Transverse colon (tissue), 4 donors: Measurements from ENCODE around the gene SPACDR. TPM values are rescaled to one million over a fixed set of nuclear protein-coding genes. Genes with fewer than 3 reads are reported as not detected.
A peak's percentile ranks its signal among the peaks of the same experiment; 100 is the strongest.

Experiments
- DNase-seq: peaks from one replicate; pipeline ENCODE4 v3.0.0-alpha.2; 2019
- H3K27ac ChIP-seq, 4 donors: fragments of 200-600 bp; sonication (generic); 2 replicates each; pipeline ENCODE4 v1.5.1; 2016 to 2018; ENCODE audit warnings: inconsistent platforms in 4 of 4
- H3K27me3 ChIP-seq: fragments of 200-600 bp; sonication (generic); 2 replicates; pipeline ENCODE4 v1.5.1; 2017; ENCODE audit warnings: inconsistent platforms
- H3K36me3 ChIP-seq, 4 donors: fragments of 200-600 bp; sonication (generic); 2 replicates each; pipeline ENCODE4 v1.5.1; 2017 to 2019; ENCODE audit warnings: inconsistent platforms in 4 of 4
- H3K4me1 ChIP-seq, 4 donors: fragments of 200-600 bp; sonication (generic); 2 replicates each; pipeline ENCODE4 v1.5.1; 2017 to 2020; ENCODE audit warnings: inconsistent platforms in 4 of 4
- H3K4me3 ChIP-seq, 4 donors: fragments of 200-600 bp; sonication (generic); 1 replicate in 1 of 4; 2 replicates in 3 of 4; pipeline versions ENCODE4 v1.5.1 to v1.6.1; 2017 to 2019; ENCODE audit warnings: inconsistent platforms in 4 of 4
- H3K9me3 ChIP-seq, 2 donors: fragments of 200-600 bp; sonication (generic); 2 replicates each; pipeline ENCODE4 v1.5.1; 2017 to 2019; ENCODE audit warnings: inconsistent platforms in 2 of 2
- CTCF ChIP-seq, 5 experiments: fragments of 200-600 bp in 3 of 5; fragments of 450-650 bp in 2 of 5; sonication (generic) in 3 of 5; IDR thresholded peaks; 1 replicate in 2 of 5; 2 replicates in 3 of 5; pipeline ENCODE4 v1.5.1; 2016 to 2017; ENCODE audit warnings: antibody characterized with exemption in 5 of 5, inconsistent platforms in 3 of 5, mild to moderate bottlenecking in 2 of 5, moderate library complexity in 1 of 5
- EP300 ChIP-seq: sonication (generic); formaldehyde crosslinking; IDR thresholded peaks from one replicate; pipeline ENCODE4 v1.6.1; 2017; ENCODE audit warnings: antibody characterized with exemption, low read depth
- POLR2A ChIP-seq: fragments of 450-650 bp; IDR thresholded peaks from one replicate; pipeline ENCODE4 v1.6.1; 2016; ENCODE audit warnings: antibody characterized with exemption, mild to moderate bottlenecking, moderate library complexity
- POLR2AphosphoS5 ChIP-seq, 3 donors: sonication (generic); formaldehyde crosslinking; IDR thresholded peaks; one replicate each; pipeline ENCODE4 v1.6.1; 2016; ENCODE audit warnings: antibody characterized with exemption in 3 of 3
- WGBS, 2 donors: methylation state at CpG; one replicate each; pipeline ENCODE4 v1.1.5; 2018; ENCODE audit warnings: low coverage in 1 of 2; 5-methylcytosine and 5-hydroxymethylcytosine counted together
- in situ Hi-C, 4 donors: fragments of 200-750 bp; cut with MboI; loops; one replicate each; pipeline versions ENCODE4 v1.15.0 to v1.15.1; 2017; ENCODE audit warnings: low sequenced_read_pairs in 3 of 4, low pct_ligation_motif_present in 1 of 4, low pct_unique_long_range_greater_than_20kb in 1 of 4
- intact Hi-C: fragments of 100-400 bp; cut with DNase I; formaldehyde crosslinking; loops from one replicate; pipeline ENCODE4 v1.15.1; 2023; ENCODE audit warnings: low total_unique reads
- total RNA-seq, 4 donors: library from RNA; depleted of rRNA; stranded (reverse); fragments of >200 nt; gene quantifications; one replicate each; pipeline ENCODE4 v1.1.0, GENCODE V29; 2016

Gene SPACDR
- total RNA-seq, 4 donors from 2014 or later: not detected

- H3K9me3 ChIP-seq: no peaks in the 10 kb centered on the region
- peak overlapping the region; percentile 16 to 73 (median 59) for H3K27ac ChIP-seq
- no peaks in the 10 kb centered on the region for H3K27me3 ChIP-seq
- peaks cover 12 to 25% (median 20%) of the 10 kb centered on the region in 4 donors for H3K4me1 ChIP-seq
- peak overlapping the region; percentile 52 to 65 (median 63) for H3K4me3 ChIP-seq
- H3K36me3 ChIP-seq: no peaks in the 10 kb centered on the region
- DNase-seq: peak; percentile 80
- TF ChIP-seq CTCF (IDR thresholded peaks at IDR 0.05): peak; percentile 62 to 98 (median 89)
- TF ChIP-seq POLR2AphosphoS5 (IDR thresholded peaks at IDR 0.05): no peak
- no peak for TF ChIP-seq EP300
- intact Hi-C loops: loop anchor here (5.0 kb wide), 1 partner anchor 79 kb away; no protein-coding TSS in a partner anchor
- WGBS, 2 donors: 0 to 1% methylated on average over 11 to 59 of the region's 79 CpGs
- in situ Hi-C loops: loop anchor here in 1 of 4 donors (10.0 kb wide), 1 partner anchor 72 kb away; no protein-coding TSS in a partner anchor
Measured at GRCh38 chr7:100483090-100483721, 19.1 kb upstream of the SPACDR start.

DNA sequence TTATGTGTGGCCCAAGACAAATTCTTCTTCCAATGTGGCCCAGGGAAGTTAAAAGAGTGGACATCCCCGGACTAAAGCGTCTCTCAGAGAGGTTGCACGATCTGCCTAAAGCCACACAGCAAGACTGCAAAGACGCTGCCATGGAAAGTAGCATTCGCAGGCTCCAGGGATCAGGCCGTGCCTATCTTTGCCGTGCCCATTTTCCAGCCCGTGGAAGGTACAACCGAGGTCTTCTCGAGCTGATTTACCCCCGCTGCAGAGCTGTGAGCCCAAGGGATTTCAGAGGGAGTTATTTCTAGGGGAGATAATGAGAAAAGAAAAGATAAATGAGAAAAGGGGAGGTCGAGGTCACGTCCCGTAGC is 18.6 kb upstream of the SPACDR start:
- DNase-seq: no peak
- Histone ChIP-seq H3K27ac (peak overlapping the region; percentile 16 to 73 (median 59)), H3K27me3 (no peaks in the 10 kb centered on the region), H3K4me1 (peaks cover 12 to 28% (median 21%) of the 10 kb centered on the region in 4 donors), H3K36me3 (no peaks in the 10 kb centered on the region), H3K4me3 (peak overlapping the region; percentile 52 to 65 (median 63)), H3K9me3 (no peaks in the 10 kb centered on the region)
- intact Hi-C loops: loop anchor here (5.0 kb wide), 1 partner anchor 80 kb away; no protein-coding TSS in a partner anchor
- no peak for TF ChIP-seq POLR2A
- no peak for TF ChIP-seq POLR2AphosphoS5 (IDR thresholded peaks at IDR 0.05)
- TF ChIP-seq CTCF (IDR thresholded peaks at IDR 0.05): no peak
- TF ChIP-seq EP300: no peak
- WGBS, 2 donors: 4 to 32% methylated on average over 4 to 14 of the region's 14 CpGs
- in situ Hi-C loops: loop anchor here in 1 of 4 donors (10.0 kb wide), 1 partner anchor 72 kb away; no protein-coding TSS in a partner anchor

DNA sequence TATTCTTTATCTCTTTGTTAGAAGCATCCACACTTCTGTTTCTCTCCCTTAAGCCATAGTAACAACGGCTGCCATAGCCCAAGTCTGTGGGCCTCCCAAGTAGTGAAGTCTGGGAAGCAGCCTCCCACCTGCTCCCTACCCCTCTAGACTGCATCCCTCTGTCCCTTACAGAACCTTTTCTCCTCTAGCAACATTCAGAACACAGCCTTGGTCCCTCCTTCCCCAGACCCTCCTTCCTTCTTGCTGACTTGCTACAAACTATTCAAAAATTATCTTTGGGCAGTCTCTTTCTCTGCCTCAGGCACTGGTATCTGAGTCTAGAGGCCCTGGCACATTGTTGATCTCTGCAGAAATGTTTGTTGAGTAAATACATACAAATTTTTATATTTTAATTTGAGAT is 17.4 kb upstream of the SPACDR start:
- Histone ChIP-seq H3K4me1 (peaks cover 21 to 40% (median 34%) of the 10 kb centered on the region in 4 donors), H3K27me3 (no peaks in the 10 kb centered on the region), H3K9me3 (no peaks in the 10 kb centered on the region), H3K4me3 (no peak overlapping the region), H3K27ac (no peak overlapping the region), H3K36me3 (no peaks in the 10 kb centered on the region)
- intact Hi-C loops (loop anchor here (5.0 kb wide), 1 partner anchor 81 kb away; no protein-coding TSS in a partner anchor), in situ Hi-C loops (loop anchor here in 1 of 4 donors (10.0 kb wide), 1 partner anchor 73 kb away; no protein-coding TSS in a partner anchor)
- DNase-seq: no peak
- TF ChIP-seq EP300 (no peak), POLR2AphosphoS5 (IDR thresholded peaks at IDR 0.05) (no peak), POLR2A (no peak), CTCF (IDR thresholded peaks at IDR 0.05) (no peak)
- WGBS, 2 donors: 81 to 83% methylated on average over 1 of the region's 1 CpG

GRCh38 chr7:100478958-100479660 is 15.0 kb upstream of the SPACDR start, which contains the start of gene TSC22D4:
Gene TSC22D4 (minus strand): TSS chr7:100479214. CDS start chr7:100478038, 1,176 bp downstream.
- peak; percentile 96 for DNase-seq
- Histone ChIP-seq H3K4me3 (peak within 1 kb of the TSS; percentile 97 to 99 (median 98)), H3K27me3 (no peaks in the 10 kb centered on the region), H3K9me3 (no peaks in the 10 kb centered on the region), H3K27ac (peak within 1 kb of the TSS; percentile 97 to 98 (median 98)), H3K4me1 (peaks cover 36 to 57% (median 45%) of the 10 kb centered on the region in 4 donors), H3K36me3 (no peaks in the 10 kb centered on the region)
- TF ChIP-seq POLR2A (peak; percentile 94), POLR2AphosphoS5 (IDR thresholded peaks at IDR 0.05) (peak; percentile 88 to 93 (median 93)), CTCF (IDR thresholded peaks at IDR 0.05) (no peak)
- intact Hi-C loops: loop anchor here (10.0 kb wide), 1 partner anchor 226 kb away; the partner anchor contains the start of gene POP7
- 0 to 1% methylated on average over 6 to 20 of the region's 27 CpGs for WGBS, 2 donors
- in situ Hi-C loops: loop anchor here in 1 of 4 donors (5.0 kb wide), 1 partner anchor 78 kb away; no protein-coding TSS in a partner anchor
